ENCODE results near the gene KDM5C.

- TF ChIP-seq, protein P1, sequence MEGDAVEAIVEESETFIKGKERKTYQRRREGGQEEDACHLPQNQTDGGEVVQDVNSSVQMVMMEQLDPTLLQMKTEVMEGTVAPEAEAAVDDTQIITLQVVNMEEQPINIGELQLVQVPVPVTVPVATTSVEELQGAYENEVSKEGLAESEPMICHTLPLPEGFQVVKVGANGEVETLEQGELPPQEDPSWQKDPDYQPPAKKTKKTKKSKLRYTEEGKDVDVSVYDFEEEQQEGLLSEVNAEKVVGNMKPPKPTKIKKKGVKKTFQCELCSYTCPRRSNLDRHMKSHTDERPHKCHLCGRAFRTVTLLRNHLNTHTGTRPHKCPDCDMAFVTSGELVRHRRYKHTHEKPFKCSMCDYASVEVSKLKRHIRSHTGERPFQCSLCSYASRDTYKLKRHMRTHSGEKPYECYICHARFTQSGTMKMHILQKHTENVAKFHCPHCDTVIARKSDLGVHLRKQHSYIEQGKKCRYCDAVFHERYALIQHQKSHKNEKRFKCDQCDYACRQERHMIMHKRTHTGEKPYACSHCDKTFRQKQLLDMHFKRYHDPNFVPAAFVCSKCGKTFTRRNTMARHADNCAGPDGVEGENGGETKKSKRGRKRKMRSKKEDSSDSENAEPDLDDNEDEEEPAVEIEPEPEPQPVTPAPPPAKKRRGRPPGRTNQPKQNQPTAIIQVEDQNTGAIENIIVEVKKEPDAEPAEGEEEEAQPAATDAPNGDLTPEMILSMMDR (IDR thresholded peaks at IDR 0.05) = no peak
- no peak for TF ChIP-seq POLR2A (IDR thresholded peaks at IDR 0.05)
Observed at GRCh38 chrX:53255738-53256191, 30.8 kb upstream of the KDM5C start.

Data from breast epithelium (tissue), 3 donors.